Measurements from ENCODE around the gene ARL9. TPM values are rescaled to one million over a fixed set of nuclear protein-coding genes. Genes with fewer than 3 reads are reported as not detected.

Gene ARL9
- total RNA-seq, 3 donors from 2014 or later, result 0.18 to 0.46 (median 0.42) TPM

DNA sequence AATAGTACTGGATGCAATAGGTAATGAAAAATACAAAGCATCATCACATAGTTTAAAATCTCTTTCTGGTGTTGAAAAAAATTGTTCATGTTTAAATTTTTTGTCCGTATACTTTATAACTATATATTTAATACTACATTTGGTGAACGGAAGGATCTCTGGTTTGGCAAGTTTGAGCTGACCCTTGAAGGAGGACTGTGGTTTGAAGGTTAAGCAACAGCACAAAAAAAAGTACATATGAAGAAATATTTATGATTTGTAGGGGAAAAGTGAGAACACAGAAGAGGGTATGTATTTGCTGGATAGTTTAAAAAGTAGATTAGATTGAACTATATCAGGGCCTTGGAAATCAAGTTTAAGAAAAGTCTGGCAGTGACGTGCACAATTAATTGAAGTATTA lies 24.9 kb upstream of the ARL9 start:
- Mint-ChIP-seq H3K9me3 (no peaks in the 10 kb centered on the region), H3K4me1 (ENCODE audit: low read depth) (no peaks in the 10 kb centered on the region), H3K36me3 (ENCODE audit: insufficient read depth) (peaks cover 40% of the 10 kb centered on the region), H3K4me3 (no peak overlapping the region), H3K27me3 (ENCODE audit: low read depth) (no peaks in the 10 kb centered on the region)
- DNase-seq (no peak), ATAC-seq (no peak)

DNA sequence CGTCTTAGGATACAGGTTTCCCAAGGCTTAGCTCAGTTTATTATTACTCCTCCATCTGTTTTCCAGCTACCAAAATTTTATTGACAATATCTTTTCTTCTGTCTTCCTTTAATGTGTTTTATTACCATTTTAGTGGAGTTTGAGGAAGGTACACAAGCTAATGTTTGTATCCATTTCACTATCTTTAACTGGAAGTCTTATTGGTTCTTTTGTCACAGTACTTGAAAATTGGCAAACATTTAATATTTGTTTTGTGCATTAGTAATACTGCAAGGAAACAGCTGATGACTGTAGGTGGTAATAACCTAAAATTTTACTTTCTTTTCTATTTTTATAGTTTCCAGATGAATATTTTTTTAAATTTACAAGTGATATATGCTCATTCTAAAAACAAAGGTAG lies 9.3 kb upstream of the ARL9 start:
- peaks cover 44% of the 10 kb centered on the region for H3K36me3 Mint-ChIP-seq (ENCODE audit: insufficient read depth)
- H3K9me3 Mint-ChIP-seq, result no peaks in the 10 kb centered on the region
- no peak overlapping the region for H3K4me3 Mint-ChIP-seq
- no peaks in the 10 kb centered on the region for H3K27me3 Mint-ChIP-seq (ENCODE audit: low read depth)
- no peak for ATAC-seq
- H3K4me1 Mint-ChIP-seq (ENCODE audit: low read depth), result no peaks in the 10 kb centered on the region
- no peak for DNase-seq

DNA sequence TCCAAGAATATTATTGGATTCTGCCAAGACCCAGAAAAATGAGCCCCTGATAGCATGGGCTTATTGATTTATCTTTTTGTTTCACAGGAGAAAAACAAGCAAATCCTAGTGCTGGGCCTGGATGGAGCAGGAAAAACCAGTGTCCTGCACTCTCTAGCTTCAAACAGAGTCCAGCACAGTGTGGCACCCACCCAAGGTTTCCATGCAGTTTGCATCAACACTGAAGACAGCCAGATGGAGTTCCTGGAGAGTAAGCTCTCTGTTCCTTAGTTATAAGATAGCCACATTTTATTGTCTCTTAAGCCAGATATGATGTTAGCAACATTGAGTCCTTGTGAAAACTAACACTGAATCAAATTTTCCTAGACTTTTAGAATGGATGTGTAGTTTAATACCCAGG lies 5.5 kb downstream of the ARL9 start:
- peaks cover 5% of the 10 kb centered on the region for H3K4me1 Mint-ChIP-seq (ENCODE audit: low read depth)
- H3K36me3 Mint-ChIP-seq (ENCODE audit: insufficient read depth), result no peaks in the 10 kb centered on the region
- H3K9me3 Mint-ChIP-seq, result no peaks in the 10 kb centered on the region
- ATAC-seq (no peak), DNase-seq (no peak)
- no peak overlapping the region for H3K4me3 Mint-ChIP-seq
- no peaks in the 10 kb centered on the region for H3K27me3 Mint-ChIP-seq (ENCODE audit: low read depth)

DNA sequence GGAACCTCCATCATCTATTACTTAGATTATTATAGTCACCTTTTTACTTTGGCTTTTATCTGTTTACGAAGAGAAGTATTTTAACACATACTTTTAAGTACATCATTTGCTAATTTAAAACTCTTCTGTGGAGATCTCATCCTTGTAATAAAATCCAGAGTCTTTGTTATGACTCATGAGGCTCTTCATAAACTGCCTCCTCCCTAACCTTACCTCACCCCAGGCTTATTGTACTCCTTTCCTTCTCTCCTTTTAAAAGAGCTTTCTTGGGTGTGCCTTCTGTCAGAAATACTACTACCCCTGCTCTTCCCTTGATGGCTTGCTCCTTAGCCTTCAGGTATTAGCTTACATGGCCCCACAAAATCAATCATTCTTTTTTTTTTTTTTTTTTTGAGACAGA lies 6.6 kb downstream of the ARL9 start:
- no peaks in the 10 kb centered on the region for H3K27me3 Mint-ChIP-seq (ENCODE audit: low read depth)
- ATAC-seq, result no peak

DNA sequence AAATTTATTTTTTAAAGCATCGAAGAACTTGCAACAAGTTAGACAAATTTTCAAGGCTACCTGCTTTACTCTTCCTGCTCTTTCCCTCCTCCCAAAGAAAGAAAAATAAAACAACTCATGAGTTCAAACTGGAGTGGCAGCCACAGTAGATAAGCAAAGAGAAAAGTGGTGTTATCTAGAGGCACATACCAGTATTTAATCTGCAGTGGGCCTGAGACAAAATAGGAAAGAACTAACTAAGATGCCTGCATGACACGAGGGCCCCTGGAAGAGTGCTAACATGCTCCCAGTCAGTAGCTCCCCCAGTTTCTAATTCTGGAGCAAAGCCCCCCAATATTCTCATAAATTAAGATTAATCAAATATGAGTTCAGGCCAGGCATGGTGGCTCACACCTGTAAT lies 7.9 kb downstream of the ARL9 start:
- ATAC-seq, result no peak
- Mint-ChIP-seq H3K4me1 (ENCODE audit: low read depth) (no peaks in the 10 kb centered on the region), H3K9me3 (no peaks in the 10 kb centered on the region), H3K36me3 (ENCODE audit: insufficient read depth) (no peaks in the 10 kb centered on the region), H3K27me3 (ENCODE audit: low read depth) (no peaks in the 10 kb centered on the region), H3K4me3 (no peak overlapping the region)
- DNase-seq, result no peak

More for the DNA sequence above, 6.6 kb downstream of the ARL9 start:
- Mint-ChIP-seq H3K4me1 (ENCODE audit: low read depth) (no peaks in the 10 kb centered on the region), H3K36me3 (ENCODE audit: insufficient read depth) (no peaks in the 10 kb centered on the region), H3K4me3 (no peak overlapping the region), H3K9me3 (no peaks in the 10 kb centered on the region)
- no peak for DNase-seq

DNA sequence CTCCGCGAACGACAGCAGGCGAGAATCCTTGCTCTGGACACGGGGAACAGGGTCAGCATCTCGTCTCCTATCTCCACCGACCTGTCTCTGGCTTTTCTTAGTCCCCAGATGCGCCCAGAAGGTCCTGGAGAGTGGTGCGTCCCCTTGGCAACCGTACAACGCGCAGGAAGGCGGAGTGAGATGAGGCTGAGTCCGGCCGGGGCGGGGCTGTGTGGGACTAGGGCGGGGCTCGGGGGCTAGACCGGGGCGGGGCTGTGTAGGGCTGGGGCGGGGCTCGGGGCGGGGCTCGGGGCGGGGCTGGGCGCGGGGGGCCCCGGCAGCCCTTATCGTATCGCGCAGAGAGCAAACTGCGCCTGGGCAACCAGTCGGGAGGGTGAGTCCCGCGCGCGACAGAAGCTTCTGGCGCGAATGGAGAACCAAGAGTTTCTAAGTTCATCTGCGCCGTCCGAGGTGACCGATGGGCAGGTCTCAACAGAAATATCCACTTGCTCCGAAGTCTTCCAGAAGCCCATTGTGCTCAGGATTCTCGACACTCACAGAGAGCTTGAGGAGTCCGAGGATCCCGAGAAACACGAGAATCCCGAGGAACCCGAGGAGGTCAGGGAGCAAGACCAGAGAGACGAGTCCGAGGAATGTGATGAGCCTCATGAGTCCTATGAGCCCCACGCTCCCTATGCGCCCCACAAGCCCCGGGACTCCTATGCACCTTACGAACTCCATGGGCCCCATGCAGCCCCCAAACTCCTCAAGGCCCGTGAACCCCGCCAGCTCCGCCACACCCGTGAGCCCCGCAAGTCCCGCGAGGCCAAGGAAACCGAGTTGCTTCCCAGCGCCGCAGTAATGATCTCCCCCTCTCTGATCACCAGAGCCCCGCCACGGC lies 24.9 kb downstream of the ARL9 start:
- ATAC-seq (peak; percentile 97 to 98), DNase-seq (peak; percentile 79)
- Mint-ChIP-seq H3K9me3 (no peaks in the 10 kb centered on the region), H3K36me3 (ENCODE audit: insufficient read depth) (no peaks in the 10 kb centered on the region), H3K27me3 (ENCODE audit: low read depth) (peaks cover 3% of the 10 kb centered on the region), H3K4me1 (ENCODE audit: low read depth) (no peaks in the 10 kb centered on the region), H3K4me3 (peak overlapping the region; percentile 66)

DNA sequence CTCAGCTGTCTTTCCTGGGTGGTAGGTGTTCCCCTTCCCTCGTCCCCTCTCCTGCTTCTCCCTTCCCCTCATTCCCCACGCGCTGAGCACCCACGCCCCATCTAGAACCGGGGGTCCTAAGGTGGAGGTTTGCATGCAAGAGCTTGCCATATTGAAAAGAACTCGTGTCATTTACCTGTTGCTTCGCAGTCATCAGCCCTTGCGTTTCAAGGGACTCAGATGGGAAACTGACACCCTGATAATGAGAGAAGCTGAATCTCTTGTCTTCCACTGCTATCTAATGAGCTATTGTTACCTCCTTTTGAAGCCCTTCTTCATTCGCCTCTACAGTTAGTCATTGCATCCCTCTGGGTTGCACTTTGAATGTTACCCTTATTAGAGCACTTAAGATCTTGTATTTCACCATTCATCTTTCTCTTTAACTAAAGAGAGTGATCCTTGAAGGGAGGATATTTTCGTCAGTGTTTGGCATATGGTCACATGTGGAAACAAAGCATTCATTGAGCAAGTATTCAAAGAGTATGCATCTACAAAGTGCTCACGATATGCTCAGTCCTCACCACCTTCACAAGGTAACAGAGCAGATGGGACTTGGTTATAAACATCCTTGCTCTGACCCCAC lies 25.7 kb downstream of the ARL9 start:
- DNase-seq, result no peak
- no peaks in the 10 kb centered on the region for H3K4me1 Mint-ChIP-seq (ENCODE audit: low read depth)
- ATAC-seq, result no peak
- no peaks in the 10 kb centered on the region for H3K36me3 Mint-ChIP-seq (ENCODE audit: insufficient read depth)
- peaks cover 6% of the 10 kb centered on the region for H3K27me3 Mint-ChIP-seq (ENCODE audit: low read depth)
- no peaks in the 10 kb centered on the region for H3K9me3 Mint-ChIP-seq
- H3K4me3 Mint-ChIP-seq, result no peak overlapping the region

DNA sequence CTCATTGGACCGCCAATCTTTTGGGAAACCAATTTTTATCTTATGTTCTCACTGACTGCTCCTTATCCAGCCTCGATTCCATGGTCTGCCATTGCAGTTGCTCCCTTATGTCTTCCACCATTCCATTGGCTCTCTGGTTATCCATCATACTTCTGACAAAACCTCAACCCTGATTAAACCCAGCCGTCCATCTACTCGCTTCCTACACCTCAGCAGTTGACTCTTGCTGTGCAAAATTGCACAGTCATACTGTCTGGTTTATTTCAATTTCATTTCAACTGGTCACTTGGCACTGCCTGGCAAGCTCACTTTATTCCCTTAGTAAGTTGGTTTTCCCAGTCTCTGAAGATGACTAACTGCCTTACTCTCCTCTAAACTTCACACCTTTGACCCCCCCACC lies 26.2 kb downstream of the ARL9 start:
- no peaks in the 10 kb centered on the region for H3K4me1 Mint-ChIP-seq (ENCODE audit: low read depth)
- no peaks in the 10 kb centered on the region for H3K36me3 Mint-ChIP-seq (ENCODE audit: insufficient read depth)
- no peaks in the 10 kb centered on the region for H3K9me3 Mint-ChIP-seq
- no peak overlapping the region for H3K4me3 Mint-ChIP-seq
- DNase-seq (no peak), ATAC-seq (no peak)
- peaks cover 9% of the 10 kb centered on the region for H3K27me3 Mint-ChIP-seq (ENCODE audit: low read depth)

DNA sequence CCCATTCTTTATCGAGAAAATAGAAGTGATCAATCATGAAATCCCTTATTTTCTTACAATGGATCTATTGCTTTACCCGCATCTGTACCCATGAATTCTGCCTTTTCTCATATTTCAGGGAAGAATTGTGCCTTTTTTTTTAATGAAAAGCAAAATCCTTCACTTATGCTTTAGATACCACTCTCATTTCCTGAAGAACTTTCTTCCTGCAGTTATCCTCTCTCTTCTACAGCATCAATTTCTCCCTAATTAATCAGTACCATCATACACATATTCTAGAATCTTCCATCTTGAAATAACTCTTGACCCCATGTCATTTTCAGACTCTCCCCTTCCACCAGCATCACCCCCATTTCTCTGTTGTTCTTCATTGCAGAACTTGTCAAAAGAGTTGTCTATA lies 26.6 kb downstream of the ARL9 start:
- Mint-ChIP-seq H3K9me3 (no peaks in the 10 kb centered on the region), H3K36me3 (ENCODE audit: insufficient read depth) (no peaks in the 10 kb centered on the region), H3K27me3 (ENCODE audit: low read depth) (peaks cover 11% of the 10 kb centered on the region), H3K4me3 (no peak overlapping the region), H3K4me1 (ENCODE audit: low read depth) (no peaks in the 10 kb centered on the region)
- DNase-seq (no peak), ATAC-seq (no peak)

DNA sequence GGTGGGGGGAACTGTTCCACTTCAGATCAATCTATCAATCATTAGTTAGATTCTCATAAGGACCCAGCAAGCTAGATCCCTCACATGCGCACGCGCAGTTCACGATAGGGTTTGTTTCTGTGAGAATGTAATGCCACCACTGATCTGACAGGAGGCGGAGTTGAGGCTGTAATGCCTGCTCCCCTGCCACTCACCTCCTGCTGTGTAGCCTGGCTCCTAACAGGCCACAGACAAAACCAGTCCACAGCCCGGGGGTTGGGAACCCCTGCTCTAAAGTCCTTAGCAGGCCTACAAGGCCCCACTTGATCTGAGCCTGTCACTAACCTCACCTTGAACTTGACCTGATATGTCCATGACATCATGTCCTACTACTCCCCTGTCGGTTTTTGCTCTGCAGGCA lies 30.3 kb downstream of the ARL9 start:
- Mint-ChIP-seq H3K36me3 (ENCODE audit: insufficient read depth) (no peaks in the 10 kb centered on the region), H3K4me1 (ENCODE audit: low read depth) (no peaks in the 10 kb centered on the region), H3K4me3 (no peak overlapping the region), H3K27me3 (ENCODE audit: low read depth) (peaks cover 17% of the 10 kb centered on the region), H3K9me3 (no peaks in the 10 kb centered on the region)
- no peak for ATAC-seq
- DNase-seq, result no peak

DNA sequence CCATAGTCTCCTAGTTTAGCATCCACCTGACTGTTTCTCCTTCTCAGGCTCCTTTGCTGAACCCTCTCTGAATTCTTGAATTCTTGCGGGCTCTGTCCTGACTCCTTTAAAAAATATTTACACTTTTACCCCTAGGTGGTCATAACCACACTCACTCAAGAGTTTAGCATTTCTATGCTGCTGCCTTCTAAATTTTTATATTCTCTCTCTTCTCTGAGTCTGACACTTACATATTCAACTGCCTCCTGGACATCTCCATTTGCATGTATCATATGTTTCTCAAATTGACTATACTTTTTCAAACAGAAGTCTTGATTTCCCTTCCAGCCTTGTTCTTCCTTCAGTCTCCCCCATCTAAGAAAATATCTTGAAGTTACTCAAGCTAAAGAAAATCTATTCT lies 31.6 kb downstream of the ARL9 start:
- Mint-ChIP-seq H3K9me3 (no peaks in the 10 kb centered on the region), H3K4me3 (no peak overlapping the region), H3K36me3 (ENCODE audit: insufficient read depth) (no peaks in the 10 kb centered on the region), H3K4me1 (ENCODE audit: low read depth) (no peaks in the 10 kb centered on the region), H3K27me3 (ENCODE audit: low read depth) (peaks cover 17% of the 10 kb centered on the region)
- no peak for ATAC-seq
- DNase-seq, result no peak

DNA sequence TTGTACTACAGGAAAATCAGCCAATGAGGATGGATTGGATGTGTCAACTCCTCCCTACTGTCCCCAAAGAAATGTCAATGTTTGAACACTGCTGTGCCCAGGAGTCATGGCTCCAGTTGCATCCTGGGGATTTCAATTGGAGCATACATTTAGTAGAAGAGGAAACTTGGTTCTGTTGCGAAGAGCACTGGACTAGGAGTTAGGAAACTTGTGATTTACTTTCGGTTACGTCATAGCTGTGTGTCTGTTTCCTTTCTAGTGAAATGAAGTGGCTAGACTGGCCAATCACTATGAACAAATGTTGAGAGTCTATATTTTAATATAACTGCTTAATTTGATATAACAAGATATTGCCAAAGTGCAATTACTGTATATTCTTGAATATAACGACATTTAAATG lies 35.2 kb downstream of the ARL9 start:
- peaks cover 15% of the 10 kb centered on the region for H3K27me3 Mint-ChIP-seq (ENCODE audit: low read depth)
- no peak overlapping the region for H3K4me3 Mint-ChIP-seq
- H3K4me1 Mint-ChIP-seq (ENCODE audit: low read depth), result peaks cover 7% of the 10 kb centered on the region
- no peak for ATAC-seq
- H3K9me3 Mint-ChIP-seq, result no peaks in the 10 kb centered on the region
- no peaks in the 10 kb centered on the region for H3K36me3 Mint-ChIP-seq (ENCODE audit: insufficient read depth)
- DNase-seq, result no peak

DNA sequence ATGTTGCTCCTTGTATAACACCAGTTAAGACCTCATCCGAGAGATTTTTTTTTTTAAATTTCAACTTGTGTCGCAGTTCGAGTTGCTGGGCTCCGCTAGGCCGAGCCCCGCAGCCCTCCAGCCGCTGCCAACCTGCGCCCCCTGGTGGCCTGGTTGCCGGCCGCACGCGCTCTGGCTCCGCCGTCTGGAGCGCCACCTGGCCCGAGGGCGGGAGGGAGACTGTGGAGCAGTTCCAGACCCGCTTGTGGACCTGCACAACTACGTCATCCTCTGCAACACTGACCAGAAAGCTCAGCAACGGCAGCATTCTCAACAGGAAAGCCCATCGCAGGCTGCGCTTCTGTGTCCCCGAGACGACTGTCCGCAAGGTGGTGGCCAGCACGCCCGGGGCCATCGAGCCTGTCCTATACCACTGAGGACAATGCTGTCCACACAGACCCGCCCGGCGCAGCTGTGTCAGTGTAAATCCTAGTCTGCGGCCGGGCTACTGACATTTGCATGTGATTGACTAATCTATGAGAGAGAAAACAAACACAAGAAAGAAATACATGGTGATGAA lies 39.1 kb downstream of the ARL9 start:
- peak overlapping the region; percentile 59 for H3K4me3 Mint-ChIP-seq
- no peaks in the 10 kb centered on the region for H3K9me3 Mint-ChIP-seq
- peaks cover 4% of the 10 kb centered on the region for H3K27me3 Mint-ChIP-seq (ENCODE audit: low read depth)
- H3K4me1 Mint-ChIP-seq (ENCODE audit: low read depth), result peaks cover 12% of the 10 kb centered on the region
- peak; percentile 100 for ATAC-seq
- no peaks in the 10 kb centered on the region for H3K36me3 Mint-ChIP-seq (ENCODE audit: insufficient read depth)
- peak; percentile 88 for DNase-seq

DNA sequence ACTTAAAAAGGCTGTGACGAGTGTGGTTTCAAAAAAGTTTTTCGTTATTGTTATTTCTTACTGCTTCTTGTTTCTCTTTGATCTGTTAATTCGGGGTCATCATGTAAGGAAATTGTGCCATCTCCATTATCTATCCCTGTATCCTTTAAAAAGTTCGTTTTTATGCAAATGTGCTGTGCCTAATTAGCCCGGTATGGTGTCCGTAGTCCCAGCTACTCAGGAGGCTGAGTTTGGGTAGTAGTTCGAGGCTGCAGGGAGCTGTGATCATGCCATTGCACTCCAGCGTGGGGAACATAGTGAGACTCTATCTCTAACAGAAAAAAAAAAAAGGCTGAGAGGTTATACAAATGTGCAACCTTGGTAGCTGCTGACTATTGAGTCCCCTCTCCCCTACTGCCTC lies 45.1 kb downstream of the ARL9 start:
- H3K4me1 Mint-ChIP-seq (ENCODE audit: low read depth), result peaks cover 5% of the 10 kb centered on the region
- no peaks in the 10 kb centered on the region for H3K36me3 Mint-ChIP-seq (ENCODE audit: insufficient read depth)
- ATAC-seq (no peak), DNase-seq (no peak)
- H3K4me3 Mint-ChIP-seq, result no peak overlapping the region
- no peaks in the 10 kb centered on the region for H3K9me3 Mint-ChIP-seq
- peaks cover 1% of the 10 kb centered on the region for H3K27me3 Mint-ChIP-seq (ENCODE audit: low read depth)

DNA sequence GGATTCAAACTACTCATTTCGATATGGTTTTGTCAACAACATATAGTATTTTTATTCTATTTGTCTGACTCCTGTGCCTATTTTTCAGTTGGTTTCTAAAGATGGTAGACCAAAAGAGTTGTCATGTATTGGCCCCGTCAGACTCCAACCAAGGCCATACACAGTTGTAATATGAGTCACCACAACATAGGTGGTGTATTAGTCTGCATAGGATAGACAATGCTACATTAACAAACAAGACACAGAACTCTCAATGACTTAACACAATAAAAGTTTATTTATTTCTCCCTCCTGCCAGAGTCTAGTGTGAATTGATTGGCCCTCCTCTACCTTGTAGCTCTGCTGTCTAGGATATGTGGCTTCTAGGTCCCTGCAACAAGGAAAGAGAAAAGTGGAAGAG lies 45.9 kb downstream of the ARL9 start:
- DNase-seq (no peak), ATAC-seq (no peak)
- peaks cover 1% of the 10 kb centered on the region for H3K27me3 Mint-ChIP-seq (ENCODE audit: low read depth)
- peaks cover 5% of the 10 kb centered on the region for H3K4me1 Mint-ChIP-seq (ENCODE audit: low read depth)
- H3K36me3 Mint-ChIP-seq (ENCODE audit: insufficient read depth), result no peaks in the 10 kb centered on the region
- no peaks in the 10 kb centered on the region for H3K9me3 Mint-ChIP-seq
- H3K4me3 Mint-ChIP-seq, result no peak overlapping the region

Measured in activated T-cell treated with anti-CD3 and anti-CD28 coated beads, Interleukin-2, amount 50 U/mL, for 4 hours (primary cell).